Measurements from ENCODE around the gene NDUFS6. TPM values are rescaled to one million over a fixed set of nuclear protein-coding genes. Genes with fewer than 3 reads are reported as not detected.

NDUFS6 gene
- total and polyA plus RNA-seq, 2 donors, result 12.2 to 81.5 TPM

GRCh38 chr5:1801967-1802295, 724 bp downstream of the NDUFS6 start:
- H3K4me1 ChIP-seq (ENCODE audit: insufficient read depth), result no peaks in the 10 kb centered on the region
- no peak for DNase-seq (ENCODE audit: extremely low spot score)
- H3K4me3 ChIP-seq (ENCODE audit: low read depth, low read length), result peak overlapping the region; percentile 92
- no peak overlapping the region for H3K27ac ChIP-seq (ENCODE audit: low read depth)
- WGBS, result 19% methylated on average over 7 of the region's 7 CpGs
- peaks cover 8% of the 10 kb centered on the region for H3K36me3 ChIP-seq (ENCODE audit: insufficient read depth)

- Histone ChIP-seq H3K36me3 (ENCODE audit: insufficient read depth) (peaks cover 8% of the 10 kb centered on the region), H3K4me1 (ENCODE audit: insufficient read depth) (no peaks in the 10 kb centered on the region), H3K27ac (ENCODE audit: low read depth) (no peak overlapping the region), H3K4me3 (ENCODE audit: low read depth, low read length) (no peak overlapping the region)
- WGBS, result 86% methylated on average over 1 of the region's 1 CpG
- DNase-seq (ENCODE audit: extremely low spot score), result no peak
Observed at GRCh38 chr5:1803192-1803591, 2.0 kb downstream of the NDUFS6 start.

- no peaks in the 10 kb centered on the region for H3K4me1 ChIP-seq (ENCODE audit: insufficient read depth)
- WGBS, result 83% methylated on average over 15 of the region's 15 CpGs
- no peak overlapping the region for H3K27ac ChIP-seq (ENCODE audit: low read depth)
- peaks cover 8% of the 10 kb centered on the region for H3K36me3 ChIP-seq (ENCODE audit: insufficient read depth)
- DNase-seq (ENCODE audit: extremely low spot score), result no peak
- no peak overlapping the region for H3K4me3 ChIP-seq (ENCODE audit: low read depth, low read length)
Observed at GRCh38 chr5:1804001-1804690, 2.9 kb downstream of the NDUFS6 start.

GRCh38 chr5:1805326-1805725, 4.1 kb downstream of the NDUFS6 start:
- no peak for DNase-seq (ENCODE audit: extremely low spot score)
- WGBS, result 85% methylated on average over 4 of the region's 4 CpGs
- H3K4me1 ChIP-seq (ENCODE audit: insufficient read depth), result no peaks in the 10 kb centered on the region
- H3K4me3 ChIP-seq (ENCODE audit: low read depth, low read length), result no peak overlapping the region
- H3K36me3 ChIP-seq (ENCODE audit: insufficient read depth), result peaks cover 8% of the 10 kb centered on the region
- H3K27ac ChIP-seq (ENCODE audit: low read depth), result no peak overlapping the region

GRCh38 chr5:1805736-1806135, 4.5 kb downstream of the NDUFS6 start:
- peaks cover 8% of the 10 kb centered on the region for H3K36me3 ChIP-seq (ENCODE audit: insufficient read depth)
- DNase-seq (ENCODE audit: extremely low spot score), result no peak
- H3K4me1 ChIP-seq (ENCODE audit: insufficient read depth), result no peaks in the 10 kb centered on the region
- WGBS, result 91% methylated on average over 10 of the region's 10 CpGs
- H3K4me3 ChIP-seq (ENCODE audit: low read depth, low read length), result no peak overlapping the region
- no peak overlapping the region for H3K27ac ChIP-seq (ENCODE audit: low read depth)

- Histone ChIP-seq H3K4me1 (ENCODE audit: insufficient read depth) (no peaks in the 10 kb centered on the region), H3K27ac (ENCODE audit: low read depth) (no peak overlapping the region), H3K4me3 (ENCODE audit: low read depth, low read length) (no peak overlapping the region), H3K36me3 (ENCODE audit: insufficient read depth) (peaks cover 8% of the 10 kb centered on the region)
- WGBS, result 86% methylated on average over 15 of the region's 15 CpGs
- no peak for DNase-seq (ENCODE audit: extremely low spot score)
Observed at GRCh38 chr5:1806199-1806598, 5.0 kb downstream of the NDUFS6 start.

GRCh38 chr5:1806974-1807373, 5.8 kb downstream of the NDUFS6 start:
- no peak for DNase-seq (ENCODE audit: extremely low spot score)
- Histone ChIP-seq H3K4me3 (ENCODE audit: low read depth, low read length) (no peak overlapping the region), H3K27ac (ENCODE audit: low read depth) (no peak overlapping the region), H3K36me3 (ENCODE audit: insufficient read depth) (peaks cover 11% of the 10 kb centered on the region), H3K4me1 (ENCODE audit: insufficient read depth) (no peaks in the 10 kb centered on the region)
- 90% methylated on average over 16 of the region's 16 CpGs for WGBS

- 92% methylated on average over 20 of the region's 20 CpGs for WGBS
- Histone ChIP-seq H3K4me1 (ENCODE audit: insufficient read depth) (no peaks in the 10 kb centered on the region), H3K4me3 (ENCODE audit: low read depth, low read length) (no peak overlapping the region), H3K36me3 (ENCODE audit: insufficient read depth) (peaks cover 11% of the 10 kb centered on the region), H3K27ac (ENCODE audit: low read depth) (no peak overlapping the region)
- DNase-seq (ENCODE audit: extremely low spot score), result no peak
Observed at GRCh38 chr5:1807451-1808185, 6.4 kb downstream of the NDUFS6 start.

- Histone ChIP-seq H3K27ac (ENCODE audit: low read depth) (no peak overlapping the region), H3K36me3 (ENCODE audit: insufficient read depth) (peaks cover 9% of the 10 kb centered on the region), H3K4me1 (ENCODE audit: insufficient read depth) (no peaks in the 10 kb centered on the region), H3K4me3 (ENCODE audit: low read depth, low read length) (no peak overlapping the region)
- no peak for DNase-seq (ENCODE audit: extremely low spot score)
- WGBS, result 49% methylated on average over 3 of the region's 3 CpGs
Observed at GRCh38 chr5:1808439-1808838, 7.2 kb downstream of the NDUFS6 start.

- 90% methylated on average over 32 of the region's 32 CpGs for WGBS
Observed at GRCh38 chr5:1809416-1810035, 8.3 kb downstream of the NDUFS6 start.

GRCh38 chr5:1810581-1811101, 9.4 kb downstream of the NDUFS6 start:
- DNase-seq (ENCODE audit: extremely low spot score), result no peak
- H3K27ac ChIP-seq (ENCODE audit: low read depth), result no peak overlapping the region
- H3K4me3 ChIP-seq (ENCODE audit: low read depth, low read length), result no peak overlapping the region
- peaks cover 11% of the 10 kb centered on the region for H3K36me3 ChIP-seq (ENCODE audit: insufficient read depth)
- 95% methylated on average over 10 of the region's 10 CpGs for WGBS
- no peaks in the 10 kb centered on the region for H3K4me1 ChIP-seq (ENCODE audit: insufficient read depth)

More at GRCh38 chr5:1809416-1810035, 8.3 kb downstream of the NDUFS6 start:
- Histone ChIP-seq H3K4me1 (ENCODE audit: insufficient read depth) (no peaks in the 10 kb centered on the region), H3K4me3 (ENCODE audit: low read depth, low read length) (no peak overlapping the region), H3K36me3 (ENCODE audit: insufficient read depth) (peaks cover 9% of the 10 kb centered on the region), H3K27ac (ENCODE audit: low read depth) (no peak overlapping the region)
- DNase-seq (ENCODE audit: extremely low spot score), result no peak

- 95% methylated on average over 30 of the region's 30 CpGs for WGBS
- Histone ChIP-seq H3K4me1 (ENCODE audit: insufficient read depth) (no peaks in the 10 kb centered on the region), H3K4me3 (ENCODE audit: low read depth, low read length) (no peak overlapping the region), H3K27ac (ENCODE audit: low read depth) (no peak overlapping the region), H3K36me3 (ENCODE audit: insufficient read depth) (peaks cover 11% of the 10 kb centered on the region)
- no peak for DNase-seq (ENCODE audit: extremely low spot score)
Observed at GRCh38 chr5:1814183-1815020, 13.2 kb downstream of the NDUFS6 start.

- Histone ChIP-seq H3K4me3 (ENCODE audit: low read depth, low read length) (no peak overlapping the region), H3K27ac (ENCODE audit: low read depth) (no peak overlapping the region), H3K36me3 (ENCODE audit: insufficient read depth) (peaks cover 11% of the 10 kb centered on the region), H3K4me1 (ENCODE audit: insufficient read depth) (no peaks in the 10 kb centered on the region)
- no peak for DNase-seq (ENCODE audit: extremely low spot score)
- WGBS, result 96% methylated on average over 18 of the region's 18 CpGs
Observed at GRCh38 chr5:1815071-1815786, 14.0 kb downstream of the NDUFS6 start.
